M059J (cell line): ENCODE measurements around the gene HIPK3. TPM values are rescaled to one million over a fixed set of nuclear protein-coding genes. Genes with fewer than 3 reads are reported as not detected.

Experiments used
- DNase-seq: peaks from one replicate; pipeline ENCODE4 v3.0.0-alpha.2; 2012; ENCODE audit warnings: low read depth
- total RNA-seq: library from RNA; depleted of rRNA; stranded (reverse); fragments of >200 nt; shearing (Covaris generic); gene quantifications from 2 replicates; pipeline ENCODE4 v1.2.3, GENCODE V29; 2014; rRNA removed

Gene HIPK3
- total RNA-seq, 1 experiment from 2014 or later: 39.8 TPM

GRCh38 chr11:33390944-33391892 lies 134.0 kb downstream of the HIPK3 start:
- DNase-seq: no peak

- DNase-seq: peak; percentile 77
These were observed 134.7 kb downstream of the HIPK3 start for GRCh38 chr11:33391893-33392251.

- no peak for DNase-seq
These were observed 137.4 kb downstream of the HIPK3 start for GRCh38 chr11:33394431-33395109.

- no peak for DNase-seq
These were observed 139.2 kb downstream of the HIPK3 start for GRCh38 chr11:33396361-33396760.

- no peak for DNase-seq
These were observed 142.2 kb downstream of the HIPK3 start for GRCh38 chr11:33399421-33399820.

- no peak for DNase-seq
These were observed 144.9 kb downstream of the HIPK3 start for GRCh38 chr11:33402066-33402465.

GRCh38 chr11:33403344-33403743 lies 146.2 kb downstream of the HIPK3 start:
- no peak for DNase-seq

- DNase-seq: no peak
These were observed 148.8 kb downstream of the HIPK3 start for GRCh38 chr11:33405834-33406602.

Other genes starting within 250 kb of the HIPK3 start
- gene DEPDC7, start 241.5 kb upstream of the HIPK3 start, total RNA-seq: 36.3 and 39.6 TPM in 2 replicates
- 18.3 and 30.3 TPM in 2 replicates for gene TCP11L1, start 217.8 kb upstream of the HIPK3 start, total RNA-seq
- gene CSTF3, start 95.9 kb upstream of the HIPK3 start, total RNA-seq: 26.1 and 28.5 TPM in 2 replicates
- gene KIAA1549L, start 118.7 kb downstream of the HIPK3 start, total RNA-seq: 8.3 and 11.6 TPM in 2 replicates